Body of pancreas (tissue), 4 donors: ENCODE results near the gene CCDC127. TPM values are rescaled to one million over a fixed set of nuclear protein-coding genes. Genes with fewer than 3 reads are reported as not detected.

Experiments
- ATAC-seq: fragments of 150-250 bp; one replicate; pipeline ENCODE4 v1.9.1; 2016
- DNase-seq, 4 donors: peaks; one replicate each; pipeline ENCODE4 v3.0.0-alpha.2; 2019
- H3K27ac ChIP-seq, 4 donors: fragments of 200-600 bp; sonication (generic); 1 replicate in 3 of 4; 2 replicates in 1 of 4; pipeline versions ENCODE4 v1.5.1 to v1.6.1; 2016 to 2019; ENCODE audit warnings: mild to moderate bottlenecking in 1 of 4, mixed read lengths in 1 of 4, moderate library complexity in 1 of 4
- H3K27me3 ChIP-seq, 2 donors: fragments of 200-600 bp; sonication (generic); one replicate each; pipeline ENCODE4 v1.6.0; 2016; ENCODE audit warnings: mild to moderate bottlenecking in 1 of 2
- H3K36me3 ChIP-seq, 2 donors: fragments of 200-600 bp; sonication (generic); replicated peaks in 1 of 2; 2 replicates each; pipeline ENCODE4 v1.5.1; 2016; ENCODE audit warnings: low read depth in 2 of 2; ENCODE audit not compliant: insufficient read depth in 1 of 2
- H3K4me1 ChIP-seq: fragments of 200-600 bp; sonication (generic); one replicate; pipeline ENCODE4 v1.6.0; 2016
- H3K4me3 ChIP-seq, 2 donors: fragments of 200-600 bp; sonication (generic); 1 replicate in 1 of 2; 2 replicates in 1 of 2; pipeline ENCODE4 v1.5.1; 2016 to 2019
- H3K9me3 ChIP-seq, 3 donors: fragments of 200-600 bp; sonication (generic); 1 replicate in 2 of 3; 2 replicates in 1 of 3; pipeline ENCODE4 v1.5.1; 2016
- CTCF ChIP-seq, 7 experiments: fragments of 450-650 bp in 4 of 7; fragments of 200-600 bp in 3 of 7; sonication (generic) in 3 of 7; IDR thresholded peaks; one replicate each; pipeline ENCODE4 v1.5.1; 2016 to 2019; ENCODE audit warnings: antibody characterized with exemption in 7 of 7
- POLR2A ChIP-seq, 3 donors: fragments of 450-650 bp; IDR thresholded peaks; one replicate each; pipeline ENCODE4 v1.6.1; 2016; ENCODE audit warnings: antibody characterized with exemption in 3 of 3, mild to moderate bottlenecking in 2 of 3
- WGBS, 2 donors: methylation state at CpG; one replicate each; pipeline ENCODE4 v1.1.5; 2017; 5-methylcytosine and 5-hydroxymethylcytosine counted together
- intact Hi-C: fragments of 100-400 bp; cut with DNase I; formaldehyde crosslinking; loops from one replicate; pipeline ENCODE4 v1.15.1; 2023
- total RNA-seq, 2 donors: library from RNA; depleted of rRNA; stranded (reverse); fragments of >200 nt; gene quantifications; one replicate each; pipeline ENCODE4 v1.1.0, GENCODE V29; 2016

Gene CCDC127
- total RNA-seq, 2 donors from 2014 or later = 3.9 to 4.0 TPM

- DNase-seq (no peak), ATAC-seq (no peak)
- no peaks in the 10 kb centered on the region for H3K9me3 ChIP-seq
- H3K4me3 ChIP-seq = no peak overlapping the region
- H3K27ac ChIP-seq = no peak overlapping the region
- H3K36me3 ChIP-seq = peaks cover 0 to 10% of the 10 kb centered on the region in 2 donors
- intact Hi-C loops = no loop called here
- TF ChIP-seq POLR2A (IDR thresholded peaks at IDR 0.05) = no peak
- TF ChIP-seq CTCF (IDR thresholded peaks at IDR 0.05) = no peak
- no peaks in the 10 kb centered on the region for H3K27me3 ChIP-seq
- WGBS, 2 donors = 74% methylated on average over 11 of the region's 11 CpGs
- no peaks in the 10 kb centered on the region for H3K4me1 ChIP-seq
These were observed 11.5 kb downstream of the CCDC127 start for GRCh38 chr5:206406-206805.

GRCh38 chr5:204966-205670 is 12.8 kb downstream of the CCDC127 start:
- no peak for ATAC-seq
- WGBS, 2 donors = 94 to 97% methylated on average over 30 of the region's 30 CpGs
- no peak for DNase-seq
- H3K27ac ChIP-seq = no peak overlapping the region
- H3K4me1 ChIP-seq = no peaks in the 10 kb centered on the region
- no peak overlapping the region for H3K4me3 ChIP-seq
- no peak for TF ChIP-seq CTCF (IDR thresholded peaks at IDR 0.05)
- no peak for TF ChIP-seq POLR2A (IDR thresholded peaks at IDR 0.05)
- no peaks in the 10 kb centered on the region for H3K27me3 ChIP-seq
- no peaks in the 10 kb centered on the region for H3K9me3 ChIP-seq
- H3K36me3 ChIP-seq = peaks cover 0 to 10% of the 10 kb centered on the region in 2 donors
- intact Hi-C loops = no loop called here

- Histone ChIP-seq H3K4me3 (no peak overlapping the region), H3K4me1 (no peaks in the 10 kb centered on the region), H3K9me3 (no peaks in the 10 kb centered on the region), H3K27ac (no peak overlapping the region), H3K27me3 (no peaks in the 10 kb centered on the region), H3K36me3 (peaks cover 0 to 10% of the 10 kb centered on the region in 2 donors)
- ATAC-seq (no peak), DNase-seq (no peak)
- intact Hi-C loops = no loop called here
- no peak for TF ChIP-seq POLR2A (IDR thresholded peaks at IDR 0.05)
- TF ChIP-seq CTCF (IDR thresholded peaks at IDR 0.05) = no peak
These were observed 13.5 kb downstream of the CCDC127 start for GRCh38 chr5:204462-204861.

GRCh38 chr5:204001-204400 is 14.0 kb downstream of the CCDC127 start:
- TF ChIP-seq CTCF (IDR thresholded peaks at IDR 0.05) (no peak), POLR2A (IDR thresholded peaks at IDR 0.05) (no peak)
- Histone ChIP-seq H3K27me3 (no peaks in the 10 kb centered on the region), H3K27ac (no peak overlapping the region)

More at GRCh38 chr5:204001-204400, 14.0 kb downstream of the CCDC127 start:
- Histone ChIP-seq H3K4me1 (no peaks in the 10 kb centered on the region), H3K4me3 (no peak overlapping the region), H3K36me3 (peaks cover 0 to 10% of the 10 kb centered on the region in 2 donors), H3K9me3 (no peaks in the 10 kb centered on the region)
- no peak for ATAC-seq
- no peak for DNase-seq
- intact Hi-C loops = no loop called here
- 88 to 93% methylated on average over 5 to 6 of the region's 6 CpGs for WGBS, 2 donors
